SK-N-SH (cell line): ENCODE results near the gene ST6GALNAC3. TPM values are rescaled to one million over a fixed set of nuclear protein-coding genes. Genes with fewer than 3 reads are reported as not detected.

ENCODE experiments used
- CTCF ChIA-PET: fragments of 300-600, 350-600 bp; formaldehyde crosslinking; extraction: SDS; loops from one replicate; lab custom pipeline; 2021; lab: Yijun Ruan, JAX
- POLR2A ChIA-PET: fragments of 350-600 bp; sonication (Branson Sonifier 250); formaldehyde crosslinking; extraction: SDS; loops from one replicate; lab custom pipeline; 2020; ENCODE audit warnings: antibody characterized with exemption, inconsistent platforms; lab: Yijun Ruan, JAX
- DNase-seq: peaks from one replicate; pipeline ENCODE4 v3.0.0; 2012
- H2AFZ ChIP-seq: fragments of 200-600 bp; sonication (generic); 2 replicates; pipeline ENCODE4 v1.8.1; 2016; ENCODE audit warnings: antibody characterized with exemption, mild to moderate bottlenecking, low read depth
- H3F3A ChIP-seq: fragments of 200-600 bp; sonication (generic); replicated peaks from 2 replicates; pipeline ENCODE3; 2016; ENCODE audit warnings: antibody characterized with exemption, mild to moderate bottlenecking; ENCODE audit not compliant: insufficient read depth
- H3K27ac ChIP-seq, 2 experiments: fragments of 200-500 bp in 1 of 2; fragments of 200-600 bp in 1 of 2; sonication (Bioruptor generic) in 1 of 2; sonication (generic), shearing (Covaris generic) in 1 of 2; 2 replicates each; pipeline versions ENCODE4 v1.5.1 to v1.6.1; 2014 to 2016; ENCODE audit warnings: low read depth in 2 of 2, inconsistent platforms in 1 of 2, low read length in 1 of 2, mild to moderate bottlenecking in 1 of 2, mixed read lengths in 1 of 2
- H3K27me3 ChIP-seq: fragments of 200-600 bp; sonication (generic), shearing (Covaris generic); 2 replicates; pipeline ENCODE4 v1.6.1; 2016; ENCODE audit warnings: mixed run types; ENCODE audit not compliant: insufficient read depth
- H3K36me3 ChIP-seq, 2 experiments: fragments of 200-500 bp in 1 of 2; fragments of 200-600 bp in 1 of 2; sonication (Bioruptor generic) in 1 of 2; sonication (generic) in 1 of 2; replicated peaks in 1 of 2; 2 replicates each; pipeline versions ENCODE3 to v1.5.1; 2014 to 2016; ENCODE audit warnings: low read length in 1 of 2, mild to moderate bottlenecking in 1 of 2; ENCODE audit not compliant: insufficient read depth in 2 of 2, control insufficient read depth in 1 of 2
- H3K4me1 ChIP-seq, 2 experiments: fragments of 200-500 bp in 1 of 2; fragments of 200-600 bp in 1 of 2; sonication (Bioruptor generic) in 1 of 2; sonication (generic), shearing (Covaris generic) in 1 of 2; 2 replicates each; pipeline versions ENCODE4 v1.5.1 to v1.6.1; 2014 to 2016; ENCODE audit warnings: low read depth in 1 of 2, low read length in 1 of 2, mixed run types in 1 of 2; ENCODE audit not compliant: insufficient read depth in 2 of 2, control insufficient read depth in 1 of 2
- H3K4me2 ChIP-seq: fragments of 200-600 bp; sonication (generic), shearing (Covaris generic); 2 replicates; pipeline ENCODE4 v1.6.1; 2017; ENCODE audit warnings: mixed run types
- H3K4me3 ChIP-seq, 2 experiments: fragments of 200-500 bp in 1 of 2; fragments of 200-600 bp in 1 of 2; sonication (Bioruptor generic) in 1 of 2; sonication (generic), shearing (Covaris generic) in 1 of 2; 2 replicates each; pipeline versions ENCODE4 v1.5.1 to v1.8.1; 2014 to 2016; ENCODE audit warnings: low read depth in 2 of 2, inconsistent platforms in 1 of 2, low read length in 1 of 2, mild to moderate bottlenecking in 1 of 2, mixed read lengths in 1 of 2, moderate library complexity in 1 of 2
- H3K79me2 ChIP-seq: fragments of 200-600 bp; sonication (generic); 2 replicates; pipeline ENCODE4 v1.8.1; 2017; ENCODE audit warnings: mild to moderate bottlenecking; ENCODE audit not compliant: insufficient read depth
- H3K9ac ChIP-seq: fragments of 200-600 bp; sonication (generic); 2 replicates; pipeline ENCODE4 v1.6.1; 2017; ENCODE audit warnings: mixed run types
- H3K9me2 ChIP-seq: fragments of 200-600 bp; sonication (generic); 2 replicates; pipeline ENCODE4 v1.6.1; 2017; ENCODE audit warnings: mixed run types
- H3K9me3 ChIP-seq: fragments of 200-600 bp; sonication (generic); 2 replicates; pipeline ENCODE4 v1.6.1; 2017; ENCODE audit warnings: mixed run types, mild to moderate bottlenecking, moderate library complexity
- H4K20me1 ChIP-seq: fragments of 200-600 bp; sonication (generic); 2 replicates; pipeline ENCODE4 v1.6.1; 2017; ENCODE audit warnings: mild to moderate bottlenecking, mixed run types; ENCODE audit not compliant: insufficient read depth
- CHD2 ChIP-seq: fragments of 150-350 bp; IDR thresholded peaks from 2 replicates; pipeline ENCODE4 v1.6.1; 2018; ENCODE audit warnings: low read length; ENCODE audit not compliant: partially characterized antibody
- CTCF ChIP-seq: fragments of 200-600 bp; sonication (generic); IDR thresholded peaks from 2 replicates; pipeline ENCODE4 v1.6.1; 2017; ENCODE audit warnings: antibody characterized with exemption, mild to moderate bottlenecking, moderate library complexity
- ELF1 ChIP-seq: IDR thresholded peaks from 2 replicates; pipeline ENCODE4 v1.4.0; 2012
- EP300 ChIP-seq, 2 experiments: IDR thresholded peaks; 2 replicates each; pipeline versions ENCODE4 v1.4.0 to v1.6.1; 2012; ENCODE audit warnings: borderline replicate concordance in 1 of 2, low read depth in 1 of 2, low read length in 1 of 2
- EZH2phosphoT487 ChIP-seq: fragments of 200-600 bp; sonication (generic); IDR thresholded peaks from 2 replicates; pipeline ENCODE4 v1.6.1; 2017; ENCODE audit warnings: low read depth, mixed run types, mild to moderate bottlenecking, antibody characterized with exemption, moderate library complexity, borderline replicate concordance
- FOSL2 ChIP-seq: IDR thresholded peaks from 2 replicates; pipeline ENCODE4 v1.4.0; 2012; ENCODE audit warnings: low read depth, mild to moderate bottlenecking, moderate library complexity, borderline replicate concordance
- FOXM1 ChIP-seq: IDR thresholded peaks from 2 replicates; pipeline ENCODE4 v1.4.0; 2012; ENCODE audit warnings: low read depth, mild to moderate bottlenecking
- JUND ChIP-seq: IDR thresholded peaks from 2 replicates; pipeline ENCODE4 v1.4.0; 2012
- POLR2AphosphoS5 ChIP-seq: IDR thresholded peaks from 2 replicates; pipeline ENCODE4 v1.6.1; 2012; ENCODE audit warnings: low read depth, low read length
- RAD21 ChIP-seq: IDR thresholded peaks from 2 replicates; pipeline ENCODE4 v1.6.1; 2012; ENCODE audit warnings: mild to moderate bottlenecking, low read length
- REST ChIP-seq: IDR thresholded peaks from 2 replicates; pipeline ENCODE4 v1.6.1; 2012; ENCODE audit warnings: mild to moderate bottlenecking, low read depth, low read length, moderate library complexity
- RXRA ChIP-seq: IDR thresholded peaks from 2 replicates; pipeline ENCODE4 v1.4.0; 2012; ENCODE audit warnings: low read depth, mild to moderate bottlenecking, borderline replicate concordance
- SIN3A ChIP-seq: IDR thresholded peaks from 2 replicates; pipeline ENCODE4 v1.6.1; 2012; ENCODE audit warnings: low read depth, mild to moderate bottlenecking, low read length, moderate library complexity, borderline replicate concordance
- TCF12 ChIP-seq: IDR thresholded peaks from 2 replicates; pipeline ENCODE4 v1.4.0; 2012
- TEAD4 ChIP-seq: IDR thresholded peaks from 2 replicates; pipeline ENCODE4 v1.4.0; 2012; ENCODE audit warnings: mild to moderate bottlenecking, borderline replicate concordance; ENCODE audit not compliant: insufficient read depth
- USF1 ChIP-seq: IDR thresholded peaks from 2 replicates; pipeline ENCODE4 v1.4.0; 2012; ENCODE audit warnings: low read depth, borderline replicate concordance
- YY1 ChIP-seq: IDR thresholded peaks from 2 replicates; pipeline ENCODE4 v1.4.0; 2012; ENCODE audit warnings: low read depth, mild to moderate bottlenecking
- WGBS: methylation state at CpG from one replicate; pipeline ENCODE4 v1.1.6; 2017; ENCODE audit warnings: low lambda C conversion rate; 5-methylcytosine and 5-hydroxymethylcytosine counted together
- polyA plus RNA-seq, 3 experiments: library from polyadenylated mRNA; depleted of rRNA; stranded (reverse); fragments of >200 nt; gene quantifications; 2 replicates each; pipeline ENCODE4 v1.2.3, GENCODE V29; 2012
- TF ChIP-seq, protein P1 (sequence below): fragments of 150-350 bp; IDR thresholded peaks from 2 replicates; pipeline ENCODE4 v1.6.1; 2017; ENCODE audit warnings: antibody characterized with exemption, low read length, low read depth, borderline replicate concordance
- TF ChIP-seq, protein P2 (sequence below): IDR thresholded peaks from 2 replicates; pipeline ENCODE4 v1.4.0; 2012; ENCODE audit warnings: low read depth
- TF ChIP-seq, protein P3 (sequence below): IDR thresholded peaks from 2 replicates; pipeline ENCODE4 v1.4.0; 2012; ENCODE audit warnings: low read depth, borderline replicate concordance

Gene ST6GALNAC3
- polyA plus RNA-seq, 1 of the 3 experiments (the other 2 are of a cell fraction), result 8.1 TPM

- no peak overlapping the region for H2AFZ ChIP-seq
- peak overlapping the region; percentile 17; the same call in 1 of the 2 replicates for H3K4me2 ChIP-seq
- POLR2A ChIA-PET, result no interaction called here
- CTCF ChIA-PET, result interaction anchor here (0.7 to 0.9 kb wide), 3 partner anchors 9 to 21 kb away, joined by 3 read pairs; no protein-coding TSS in a partner anchor
- no peaks in the 10 kb centered on the region for H3K9me2 ChIP-seq
- H3K9ac ChIP-seq, result no peak overlapping the region
- no peaks in the 10 kb centered on the region for H3K36me3 ChIP-seq
- no peaks in the 10 kb centered on the region for H3F3A ChIP-seq
- H4K20me1 ChIP-seq, result no peaks in the 10 kb centered on the region
- no peaks in the 10 kb centered on the region for H3K27me3 ChIP-seq
- 74% methylated on average over 10 of the region's 10 CpGs for WGBS
- peaks cover 0 to 10% of the 10 kb centered on the region in 2 experiments; a peak in 1 of 4 replicates for H3K4me1 ChIP-seq
- no peaks in the 10 kb centered on the region for H3K79me2 ChIP-seq
- DNase-seq, result no peak
- no peak overlapping the region for H3K4me3 ChIP-seq
- no peaks in the 10 kb centered on the region for H3K9me3 ChIP-seq
- H3K27ac ChIP-seq, result peak overlapping the region in 1 of 2 experiments; percentile 55; a peak in 2 of 4 replicates
- TF ChIP-seq REST (no peak), RAD21 (no peak), TCF12 (peak; percentile 76), POLR2AphosphoS5 (no peak), SIN3A (no peak), TEAD4 (no peak), CTCF (no peak), RXRA (no peak), JUND (peak; percentile 62), ELF1 (no peak), FOSL2 (peak; percentile 58), YY1 (no peak), USF1 (no peak), EZH2phosphoT487 (no peak), CHD2 (no peak), EP300 (IDR thresholded peaks at IDR 0.05; ENCODE audit: borderline replicate concordance in 1 of 2, low read depth in 1 of 2, low read length in 1 of 2) (no peak), FOXM1 (no peak)
- TF ChIP-seq, protein P1, sequence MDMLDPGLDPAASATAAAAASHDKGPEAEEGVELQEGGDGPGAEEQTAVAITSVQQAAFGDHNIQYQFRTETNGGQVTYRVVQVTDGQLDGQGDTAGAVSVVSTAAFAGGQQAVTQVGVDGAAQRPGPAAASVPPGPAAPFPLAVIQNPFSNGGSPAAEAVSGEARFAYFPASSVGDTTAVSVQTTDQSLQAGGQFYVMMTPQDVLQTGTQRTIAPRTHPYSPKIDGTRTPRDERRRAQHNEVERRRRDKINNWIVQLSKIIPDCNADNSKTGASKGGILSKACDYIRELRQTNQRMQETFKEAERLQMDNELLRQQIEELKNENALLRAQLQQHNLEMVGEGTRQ, result no peak
- TF ChIP-seq, protein P2, sequence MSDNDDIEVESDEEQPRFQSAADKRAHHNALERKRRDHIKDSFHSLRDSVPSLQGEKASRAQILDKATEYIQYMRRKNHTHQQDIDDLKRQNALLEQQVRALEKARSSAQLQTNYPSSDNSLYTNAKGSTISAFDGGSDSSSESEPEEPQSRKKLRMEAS, result peak; percentile 69; the same call in 1 of the 2 replicates
- TF ChIP-seq, protein P3, sequence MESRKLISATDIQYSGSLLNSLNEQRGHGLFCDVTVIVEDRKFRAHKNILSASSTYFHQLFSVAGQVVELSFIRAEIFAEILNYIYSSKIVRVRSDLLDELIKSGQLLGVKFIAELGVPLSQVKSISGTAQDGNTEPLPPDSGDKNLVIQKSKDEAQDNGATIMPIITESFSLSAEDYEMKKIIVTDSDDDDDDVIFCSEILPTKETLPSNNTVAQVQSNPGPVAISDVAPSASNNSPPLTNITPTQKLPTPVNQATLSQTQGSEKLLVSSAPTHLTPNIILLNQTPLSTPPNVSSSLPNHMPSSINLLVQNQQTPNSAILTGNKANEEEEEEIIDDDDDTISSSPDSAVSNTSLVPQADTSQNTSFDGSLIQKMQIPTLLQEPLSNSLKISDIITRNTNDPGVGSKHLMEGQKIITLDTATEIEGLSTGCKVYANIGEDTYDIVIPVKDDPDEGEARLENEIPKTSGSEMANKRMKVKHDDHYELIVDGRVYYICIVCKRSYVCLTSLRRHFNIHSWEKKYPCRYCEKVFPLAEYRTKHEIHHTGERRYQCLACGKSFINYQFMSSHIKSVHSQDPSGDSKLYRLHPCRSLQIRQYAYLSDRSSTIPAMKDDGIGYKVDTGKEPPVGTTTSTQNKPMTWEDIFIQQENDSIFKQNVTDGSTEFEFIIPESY, result no peak
Observed at GRCh38 chr1:76425201-76426145, 350.9 kb downstream of the ST6GALNAC3 start.
